ACC112 (cell line): Measurements from ENCODE around the gene RNF169.

Source experiments
- H2AFZ ChIP-seq: fragments of 200-600 bp; sonication (generic); one replicate; pipeline ENCODE4 v1.6.0; 2017; ENCODE audit warnings: antibody characterized with exemption, low read length; ENCODE audit not compliant: unreplicated experiment
- H3K27ac ChIP-seq: fragments of 200-600 bp; sonication (generic); 2 replicates; pipeline ENCODE4 v1.5.1; 2014; ENCODE audit warnings: low read depth, mild to moderate bottlenecking, antibody characterized with exemption, low read length, moderate library complexity
- H3K27me3 ChIP-seq: fragments of 200-600 bp; sonication (generic); 2 replicates; pipeline ENCODE4 v1.6.1; 2014; ENCODE audit warnings: mild to moderate bottlenecking, antibody characterized with exemption, low read length, moderate library complexity, mixed read lengths; ENCODE audit not compliant: insufficient read depth
- H3K36me3 ChIP-seq: fragments of 200-600 bp; sonication (generic); 2 replicates; pipeline ENCODE4 v1.6.1; 2016; ENCODE audit warnings: mild to moderate bottlenecking, antibody characterized with exemption, low read length, moderate library complexity, mixed read lengths; ENCODE audit not compliant: insufficient read depth
- H3K4me1 ChIP-seq: fragments of 200-600 bp; sonication (generic); one replicate; pipeline ENCODE4 v1.6.1; 2016; ENCODE audit warnings: low read length, mixed read lengths; ENCODE audit not compliant: insufficient read depth, unreplicated experiment, control insufficient read depth
- H3K4me3 ChIP-seq: fragments of 200-600 bp; sonication (generic); 2 replicates; pipeline ENCODE4 v1.5.1; 2014; ENCODE audit warnings: mild to moderate bottlenecking, low read depth, low read length
- H3K79me2 ChIP-seq: fragments of 200-600 bp; sonication (generic); one replicate; pipeline ENCODE4 v1.6.0; 2016; ENCODE audit warnings: low read length; ENCODE audit not compliant: control insufficient read depth, unreplicated experiment, insufficient read depth

The RNF169 gene

GRCh38 chr11:74729397-74729796 is 19.3 kb upstream of the RNF169 start:
- no peaks in the 10 kb centered on the region for H3K36me3 ChIP-seq
- H2AFZ ChIP-seq = no peak overlapping the region
- H3K79me2 ChIP-seq = no peaks in the 10 kb centered on the region
- no peak overlapping the region for H3K27ac ChIP-seq
- peaks cover 63% of the 10 kb centered on the region for H3K27me3 ChIP-seq
- no peaks in the 10 kb centered on the region for H3K4me1 ChIP-seq
- H3K4me3 ChIP-seq = no peak overlapping the region

- H3K27me3 ChIP-seq = peaks cover 75% of the 10 kb centered on the region
- no peaks in the 10 kb centered on the region for H3K79me2 ChIP-seq
- H3K4me3 ChIP-seq = peak overlapping the region; percentile 42; the same call in 1 of the 2 replicates
- H3K27ac ChIP-seq = no peak overlapping the region
- no peaks in the 10 kb centered on the region for H3K4me1 ChIP-seq
- H3K36me3 ChIP-seq = no peaks in the 10 kb centered on the region
- no peak overlapping the region for H2AFZ ChIP-seq
Observed at GRCh38 chr11:74730571-74731260, 17.9 kb upstream of the RNF169 start.

DNA sequence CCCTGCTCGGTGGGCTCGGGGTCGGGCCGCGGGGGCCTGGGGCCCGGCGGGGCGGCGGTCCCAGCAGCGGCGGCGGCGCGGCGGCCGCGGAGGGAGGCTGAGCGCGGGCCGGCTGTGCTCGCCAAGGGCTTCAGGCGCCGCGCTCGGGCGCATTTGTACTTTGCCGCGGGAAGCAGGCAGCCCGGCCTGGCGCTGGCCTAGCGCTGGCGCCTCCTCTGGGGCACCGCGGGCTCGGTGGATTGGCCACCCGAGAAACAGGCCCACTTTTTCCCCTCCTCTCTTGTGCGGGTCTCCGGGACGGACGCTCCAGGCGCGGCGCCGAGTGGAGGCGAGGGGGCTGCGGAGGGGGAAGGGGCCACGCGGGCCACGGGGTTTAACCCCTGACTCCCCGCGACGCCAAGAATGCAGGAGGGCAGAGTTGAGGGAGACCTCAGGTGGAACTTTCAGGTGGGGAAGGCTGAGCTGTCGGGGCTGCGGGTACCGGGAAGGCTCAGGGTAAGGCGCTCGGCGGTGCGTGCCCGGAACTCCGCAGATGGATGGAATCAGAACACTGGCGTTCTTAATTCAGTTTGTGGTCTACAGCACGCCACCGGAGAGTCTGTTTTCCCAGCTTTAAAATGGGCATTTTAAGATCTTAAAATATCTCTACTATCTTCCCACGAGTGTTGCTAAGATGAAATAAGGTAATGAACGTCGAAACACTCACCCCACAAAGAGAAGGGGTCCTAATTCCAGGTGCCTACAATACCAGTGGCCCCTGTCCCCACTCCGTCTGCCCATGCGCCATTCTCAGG is 17.2 kb upstream of the RNF169 start, which contains the start of gene CHRDL2:
Gene CHRDL2 (minus strand): TSS at position 126 of the 794 bp plus-strand sequence. CDS start 538 bp downstream, outside the sequence.
- Histone ChIP-seq H3K36me3 (no peaks in the 10 kb centered on the region), H3K4me1 (no peaks in the 10 kb centered on the region), H2AFZ (no peak within 1 kb of the TSS), H3K79me2 (no peaks in the 10 kb centered on the region), H3K27me3 (peaks cover 73% of the 10 kb centered on the region), H3K4me3 (peak within 1 kb of the TSS; percentile 65), H3K27ac (no peak within 1 kb of the TSS)

GRCh38 chr11:74734559-74734925 is 14.1 kb upstream of the RNF169 start:
- Histone ChIP-seq H3K4me3 (no peak overlapping the region), H3K36me3 (no peaks in the 10 kb centered on the region), H3K79me2 (no peaks in the 10 kb centered on the region), H3K27me3 (peaks cover 57% of the 10 kb centered on the region), H3K4me1 (peaks cover 2% of the 10 kb centered on the region), H3K27ac (no peak overlapping the region), H2AFZ (no peak overlapping the region)

- Histone ChIP-seq H3K27ac (no peak overlapping the region), H3K4me1 (peaks cover 4% of the 10 kb centered on the region), H3K36me3 (no peaks in the 10 kb centered on the region), H3K79me2 (no peaks in the 10 kb centered on the region), H2AFZ (no peak overlapping the region), H3K4me3 (no peak overlapping the region), H3K27me3 (peaks cover 48% of the 10 kb centered on the region)
Observed at GRCh38 chr11:74735365-74735928, 13.2 kb upstream of the RNF169 start.

- Histone ChIP-seq H3K79me2 (no peaks in the 10 kb centered on the region), H3K4me1 (peaks cover 4% of the 10 kb centered on the region), H3K36me3 (no peaks in the 10 kb centered on the region), H3K27me3 (peaks cover 42% of the 10 kb centered on the region), H3K27ac (no peak overlapping the region), H2AFZ (no peak overlapping the region), H3K4me3 (no peak overlapping the region)
Observed at GRCh38 chr11:74736031-74736430, 12.6 kb upstream of the RNF169 start.

DNA sequence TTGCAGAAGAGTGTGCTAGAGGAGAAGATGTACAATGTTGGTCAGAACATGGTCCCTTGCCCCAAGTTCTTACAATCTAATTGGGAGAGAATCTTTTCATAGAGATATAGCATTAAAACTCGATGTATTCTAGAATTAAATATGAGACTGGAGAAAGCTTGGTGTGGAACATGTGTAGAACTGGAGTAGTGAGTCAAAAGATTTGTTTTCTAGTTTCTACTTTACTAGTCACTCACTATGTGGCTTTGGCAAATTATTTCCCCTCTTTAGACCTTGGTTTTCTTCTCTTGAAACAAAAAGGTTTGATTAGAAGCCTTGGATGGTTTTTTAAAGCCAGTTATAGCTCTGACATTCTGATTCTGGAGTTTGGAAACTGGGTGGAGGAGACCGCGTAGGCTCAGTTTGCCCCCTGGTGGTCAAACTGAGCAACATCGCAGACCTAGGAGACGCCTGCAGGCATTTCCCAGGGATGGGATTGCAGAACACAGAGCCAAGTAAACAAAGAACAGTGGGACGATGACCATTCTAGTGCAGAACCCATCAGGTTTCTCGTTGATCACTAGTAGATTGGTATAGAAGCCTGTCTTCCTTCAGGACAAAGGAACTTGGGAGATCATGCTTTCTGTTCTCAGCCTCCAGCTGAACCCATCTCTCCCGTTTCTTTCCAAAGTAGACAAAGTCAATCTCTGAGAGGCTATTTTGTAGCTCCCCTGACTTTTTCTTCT is 8.9 kb upstream of the RNF169 start:
- H2AFZ ChIP-seq = peak overlapping the region; percentile 53
- H3K36me3 ChIP-seq = no peaks in the 10 kb centered on the region
- no peak overlapping the region for H3K27ac ChIP-seq
- peaks cover 4% of the 10 kb centered on the region for H3K4me1 ChIP-seq
- H3K27me3 ChIP-seq = peaks cover 9% of the 10 kb centered on the region
- H3K4me3 ChIP-seq = no peak overlapping the region
- no peaks in the 10 kb centered on the region for H3K79me2 ChIP-seq

GRCh38 chr11:74742070-74742469 is 6.6 kb upstream of the RNF169 start:
- Histone ChIP-seq H3K36me3 (no peaks in the 10 kb centered on the region), H3K4me1 (peaks cover 4% of the 10 kb centered on the region), H3K79me2 (no peaks in the 10 kb centered on the region), H3K27ac (no peak overlapping the region), H3K27me3 (no peaks in the 10 kb centered on the region), H2AFZ (no peak overlapping the region), H3K4me3 (no peak overlapping the region)

- H3K4me1 ChIP-seq = peaks cover 9% of the 10 kb centered on the region
- no peak overlapping the region for H3K4me3 ChIP-seq
- no peak overlapping the region for H3K27ac ChIP-seq
- H3K36me3 ChIP-seq = no peaks in the 10 kb centered on the region
- no peak overlapping the region for H2AFZ ChIP-seq
- no peaks in the 10 kb centered on the region for H3K79me2 ChIP-seq
- H3K27me3 ChIP-seq = no peaks in the 10 kb centered on the region
Observed at GRCh38 chr11:74743640-74744039, 5.0 kb upstream of the RNF169 start.

GRCh38 chr11:74744277-74744676 is 4.4 kb upstream of the RNF169 start:
- no peak overlapping the region for H3K27ac ChIP-seq
- peaks cover 9% of the 10 kb centered on the region for H3K4me1 ChIP-seq
- H3K79me2 ChIP-seq = peaks cover 2% of the 10 kb centered on the region
- no peaks in the 10 kb centered on the region for H3K27me3 ChIP-seq
- H2AFZ ChIP-seq = no peak overlapping the region
- H3K4me3 ChIP-seq = no peak overlapping the region
- H3K36me3 ChIP-seq = no peaks in the 10 kb centered on the region
